Cardiac muscle cell (in vitro differentiated cells and primary cell): Measurements from ENCODE around the gene PRND. TPM values are rescaled to one million over a fixed set of nuclear protein-coding genes. Genes with fewer than 3 reads are reported as not detected.
"Not testable (repeated sequence)": the region's sequence is repeated elsewhere in the genome, so short reads cannot be mapped to it uniquely, and the experiment has no call there.

Source experiments
- DNase-seq, 2 donors: peaks; one replicate each; pipeline versions ENCODE4 v3.0.0 to v3.0.0-alpha.2; 2010 to 2017; ENCODE audit warnings: low read depth in 1 of 2, low spot score in 1 of 2
- H3K27ac ChIP-seq: fragments of 200-600 bp; sonication (generic); 2 replicates; pipeline ENCODE4 v1.5.1; 2016
- H3K27me3 ChIP-seq: fragments of 200-600 bp; sonication (generic); 2 replicates; pipeline ENCODE4 v1.6.0; 2016; ENCODE audit warnings: control low read depth
- H3K36me3 ChIP-seq: fragments of 200-600 bp; sonication (generic); 2 replicates; pipeline ENCODE4 v1.5.1; 2016; ENCODE audit warnings: control low read depth
- H3K4me1 ChIP-seq: fragments of 200-600 bp; sonication (generic); 2 replicates; pipeline ENCODE4 v1.8.1; 2017; ENCODE audit warnings: low read depth, mild to moderate bottlenecking, mixed run types
- H3K4me3 ChIP-seq: fragments of 200-600 bp; sonication (generic); 2 replicates; pipeline ENCODE4 v1.5.1; 2016; ENCODE audit warnings: mild to moderate bottlenecking
- H3K9me3 ChIP-seq: fragments of 200-600 bp; sonication (generic); 2 replicates; pipeline ENCODE4 v1.5.1; 2017; ENCODE audit warnings: low read depth, mild to moderate bottlenecking, control low read depth
- polyA plus RNA-seq: library from polyadenylated mRNA; unstranded; fragments of >200 nt; fragmentation: Nextera tagmentation; extraction: Ambion mirVana; gene quantifications from 2 replicates; pipeline ENCODE4 v1.2.1, GENCODE V29; 2016
- total RNA-seq: library from RNA; depleted of rRNA; stranded (reverse); fragments of >200 nt; gene quantifications from 2 replicates; pipeline ENCODE4 v1.2.3, GENCODE V29; 2016
- TF ChIP-seq, protein P1 (sequence below): IDR thresholded peaks from 2 replicates; pipeline ENCODE4 v1.5.1; 2012; ENCODE audit warnings: low read depth, mild to moderate bottlenecking, low read length

Gene PRND
- total and polyA plus RNA-seq, 2 experiments from 2014 or later: 0.39 TPM; not detected in 1

- TF ChIP-seq, protein P1, sequence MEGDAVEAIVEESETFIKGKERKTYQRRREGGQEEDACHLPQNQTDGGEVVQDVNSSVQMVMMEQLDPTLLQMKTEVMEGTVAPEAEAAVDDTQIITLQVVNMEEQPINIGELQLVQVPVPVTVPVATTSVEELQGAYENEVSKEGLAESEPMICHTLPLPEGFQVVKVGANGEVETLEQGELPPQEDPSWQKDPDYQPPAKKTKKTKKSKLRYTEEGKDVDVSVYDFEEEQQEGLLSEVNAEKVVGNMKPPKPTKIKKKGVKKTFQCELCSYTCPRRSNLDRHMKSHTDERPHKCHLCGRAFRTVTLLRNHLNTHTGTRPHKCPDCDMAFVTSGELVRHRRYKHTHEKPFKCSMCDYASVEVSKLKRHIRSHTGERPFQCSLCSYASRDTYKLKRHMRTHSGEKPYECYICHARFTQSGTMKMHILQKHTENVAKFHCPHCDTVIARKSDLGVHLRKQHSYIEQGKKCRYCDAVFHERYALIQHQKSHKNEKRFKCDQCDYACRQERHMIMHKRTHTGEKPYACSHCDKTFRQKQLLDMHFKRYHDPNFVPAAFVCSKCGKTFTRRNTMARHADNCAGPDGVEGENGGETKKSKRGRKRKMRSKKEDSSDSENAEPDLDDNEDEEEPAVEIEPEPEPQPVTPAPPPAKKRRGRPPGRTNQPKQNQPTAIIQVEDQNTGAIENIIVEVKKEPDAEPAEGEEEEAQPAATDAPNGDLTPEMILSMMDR: no peak
- peaks cover 5% of the 10 kb centered on the region for H3K27me3 ChIP-seq
- no peaks in the 10 kb centered on the region for H3K9me3 ChIP-seq
- no peaks in the 10 kb centered on the region for H3K4me1 ChIP-seq
- H3K4me3 ChIP-seq: no peak overlapping the region
- no peak for DNase-seq
- no peak overlapping the region for H3K27ac ChIP-seq
- H3K36me3 ChIP-seq: no peaks in the 10 kb centered on the region
Measured at GRCh38 chr20:4767084-4767483, 45.4 kb downstream of the PRND start.

- TF ChIP-seq, protein P1: no peak
- Histone ChIP-seq H3K36me3 (no peaks in the 10 kb centered on the region), H3K27ac (no peak overlapping the region), H3K4me1 (no peaks in the 10 kb centered on the region), H3K27me3 (no peaks in the 10 kb centered on the region), H3K9me3 (no peaks in the 10 kb centered on the region), H3K4me3 (no peak overlapping the region)
- no peak for DNase-seq
Measured at GRCh38 chr20:4769328-4769727, 47.6 kb downstream of the PRND start.

DNA sequence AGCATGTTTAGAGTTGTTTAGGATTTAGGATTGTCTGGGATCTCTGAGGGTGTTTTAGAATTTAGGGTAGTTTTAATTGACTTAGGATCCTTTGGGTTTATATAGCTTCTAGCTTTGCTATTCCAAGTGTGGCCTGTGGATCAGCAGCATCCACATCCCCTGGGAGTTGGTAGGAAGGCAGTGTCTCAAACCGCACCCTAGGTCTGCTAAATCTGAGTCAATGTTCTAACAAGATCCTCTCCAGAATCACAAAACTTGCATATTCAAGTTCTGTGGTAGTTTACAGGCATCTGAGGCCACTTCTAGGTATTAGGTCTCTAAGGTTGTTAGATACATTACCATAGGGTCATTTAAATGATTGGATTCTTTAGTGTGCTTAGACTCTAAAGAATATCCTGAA is 48.3 kb downstream of the PRND start:
- H3K4me1 ChIP-seq: no peaks in the 10 kb centered on the region
- no peaks in the 10 kb centered on the region for H3K27me3 ChIP-seq
- no peak overlapping the region for H3K27ac ChIP-seq
- H3K36me3 ChIP-seq: no peaks in the 10 kb centered on the region
- H3K4me3 ChIP-seq: no peak overlapping the region
- no peaks in the 10 kb centered on the region for H3K9me3 ChIP-seq
- TF ChIP-seq, protein P1: no peak
- no peak for DNase-seq

GRCh38 chr20:4771004-4771403 is 49.3 kb downstream of the PRND start:
- TF ChIP-seq, protein P1: no peak
- Histone ChIP-seq H3K4me1 (no peaks in the 10 kb centered on the region), H3K36me3 (no peaks in the 10 kb centered on the region), H3K4me3 (no peak overlapping the region), H3K27me3 (no peaks in the 10 kb centered on the region), H3K27ac (no peak overlapping the region), H3K9me3 (no peaks in the 10 kb centered on the region)
- DNase-seq: no peak

DNA sequence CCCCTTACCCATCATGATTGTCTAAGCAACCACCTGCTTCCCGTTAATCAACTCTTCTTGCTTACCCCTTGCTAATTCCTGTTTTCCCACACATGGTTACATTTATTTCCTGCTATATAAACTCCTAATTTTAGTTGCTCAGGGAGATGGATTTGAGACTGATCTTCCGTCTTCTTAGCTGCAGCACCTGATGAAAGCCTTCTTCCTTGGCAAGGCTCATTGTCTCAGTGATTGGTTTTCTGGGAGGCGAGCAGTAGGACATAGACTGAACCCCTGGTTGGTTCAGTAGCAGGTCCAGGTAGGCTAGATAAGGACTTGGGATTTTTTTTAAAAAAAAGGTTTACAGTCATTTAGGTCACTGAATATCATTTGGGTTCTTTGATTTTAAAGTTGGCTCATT is 50.4 kb downstream of the PRND start:
- no peak overlapping the region for H3K4me3 ChIP-seq
- no peaks in the 10 kb centered on the region for H3K27me3 ChIP-seq
- DNase-seq: no peak
- no peak overlapping the region for H3K27ac ChIP-seq
- TF ChIP-seq, protein P1: no peak
- no peaks in the 10 kb centered on the region for H3K36me3 ChIP-seq
- H3K9me3 ChIP-seq: no peaks in the 10 kb centered on the region
- no peaks in the 10 kb centered on the region for H3K4me1 ChIP-seq

DNA sequence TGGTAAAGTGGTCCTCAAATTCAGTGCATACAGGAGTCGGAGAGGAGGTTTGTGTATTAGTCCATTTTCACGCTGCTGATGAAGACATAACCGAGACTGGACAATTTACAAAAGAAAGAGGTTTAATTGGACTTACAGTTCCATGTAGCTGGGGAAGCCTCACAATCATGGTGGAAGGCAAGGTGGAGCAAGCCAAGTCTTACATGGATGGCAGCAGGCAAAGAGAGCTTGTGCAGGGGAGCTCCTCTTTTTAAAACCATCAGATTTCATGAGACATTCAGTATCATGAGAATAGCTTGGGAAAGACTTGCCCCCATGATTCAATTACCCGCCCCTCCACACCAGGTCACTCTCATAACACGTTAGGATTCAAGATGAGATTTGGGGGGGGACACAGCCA is 51.3 kb downstream of the PRND start:
- H3K27me3 ChIP-seq, H3K4me1 ChIP-seq, H3K4me3 ChIP-seq, H3K36me3 ChIP-seq, H3K27ac ChIP-seq, H3K9me3 ChIP-seq, DNase-seq: not testable (repeated sequence)
